Naive B cell (primary cell): ENCODE data around the gene CRYBB2. TPM values are rescaled to one million over a fixed set of nuclear protein-coding genes. Genes with fewer than 3 reads are reported as not detected.
A peak's percentile ranks its signal among the peaks of the same experiment; 100 is the strongest.
"Not testable (repeated sequence)": the region's sequence is repeated elsewhere in the genome, so short reads cannot be mapped to it uniquely, and the experiment has no call there.

ENCODE experiments used
- ATAC-seq, 2 donors: fragments of 150-1000 bp; cut with Tn5 transposase; 2 replicates each; pipeline ENCODE4 v1.10.0; 2021; ENCODE audit warnings: low read depth in 2 of 2, mild to moderate bottlenecking in 2 of 2, moderate library complexity in 2 of 2
- DNase-seq: peaks from one replicate; pipeline ENCODE4 v3.0.0; 2022
- H3K27ac Mint-ChIP-seq, 6 donors: one replicate each; pipeline ENCODE4 v1.8.0; 2020 to 2022; ENCODE audit warnings: mild to moderate bottlenecking in 6 of 6, mixed read lengths in 6 of 6, moderate library complexity in 5 of 6, inconsistent platforms in 2 of 6
- H3K27me3 Mint-ChIP-seq, 3 donors: one replicate each; pipeline ENCODE4 v1.8.0; 2021 to 2022; ENCODE audit warnings: mixed read lengths in 3 of 3, mild to moderate bottlenecking in 1 of 3
- H3K36me3 Mint-ChIP-seq, 2 donors: one replicate each; pipeline ENCODE4 v1.8.0; 2020 to 2022; ENCODE audit warnings: mixed read lengths in 2 of 2, inconsistent platforms in 1 of 2, mild to moderate bottlenecking in 1 of 2
- H3K4me1 Mint-ChIP-seq, 3 donors: one replicate each; pipeline ENCODE4 v1.8.0; 2020 to 2022; ENCODE audit warnings: mixed read lengths in 3 of 3, inconsistent platforms in 1 of 3, mild to moderate bottlenecking in 1 of 3, moderate library complexity in 1 of 3
- H3K4me3 Mint-ChIP-seq, 8 donors: one replicate each; pipeline ENCODE4 v1.8.0; 2020 to 2022; ENCODE audit warnings: mild to moderate bottlenecking in 8 of 8, mixed read lengths in 8 of 8, moderate library complexity in 8 of 8, inconsistent platforms in 2 of 8
- H3K9me3 Mint-ChIP-seq, 7 donors: one replicate each; pipeline ENCODE4 v1.8.0; 2020 to 2022; ENCODE audit warnings: mixed read lengths in 7 of 7, mild to moderate bottlenecking in 5 of 7, inconsistent platforms in 2 of 7, moderate library complexity in 1 of 7
- polyA plus RNA-seq, 6 donors: library from polyadenylated mRNA; unstranded; fragments of 300-500 nt; fragmentation: Illumina TruSeq; gene quantifications; one replicate each; pipeline ENCODE4 v1.2.3, GENCODE V29; 2021; ENCODE audit warnings: low read depth in 6 of 6

CRYBB2 gene
- polyA plus RNA-seq, 6 donors from 2014 or later: not detected

DNA sequence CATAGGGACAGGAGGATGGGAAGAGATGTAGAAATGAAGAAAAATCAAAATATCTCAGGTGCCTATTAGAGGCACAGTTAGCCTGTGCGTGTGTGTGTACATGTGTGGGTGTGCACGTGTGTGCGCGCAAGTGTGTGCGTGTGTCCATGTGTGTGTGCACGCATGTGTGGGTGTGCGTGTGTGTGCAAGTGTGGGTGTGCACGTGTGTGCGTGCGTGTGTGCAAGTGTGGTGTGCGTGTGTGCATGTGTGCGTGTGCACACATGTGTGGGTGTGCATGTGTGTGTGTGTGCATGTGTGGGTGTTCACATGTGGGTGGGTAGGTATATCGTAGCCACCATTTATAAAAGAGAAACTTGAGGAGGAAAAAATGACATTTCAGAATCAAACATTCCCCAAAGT, 9.4 kb downstream of the CRYBB2 start:
- Mint-ChIP-seq H3K27me3 (peaks cover 9 to 42% (median 28%) of the 10 kb centered on the region in 3 donors), H3K4me3 (peak overlapping the region in 1 of 8 donors; percentile 29), H3K4me1 (no peaks in the 10 kb centered on the region), H3K27ac (peak overlapping the region in 1 of 6 donors; percentile 56), H3K36me3 (no peaks in the 10 kb centered on the region), H3K9me3 (peaks cover 0 to 3% (median 0%) of the 10 kb centered on the region in 7 donors)
- no peak for DNase-seq
- ATAC-seq: no peak

DNA sequence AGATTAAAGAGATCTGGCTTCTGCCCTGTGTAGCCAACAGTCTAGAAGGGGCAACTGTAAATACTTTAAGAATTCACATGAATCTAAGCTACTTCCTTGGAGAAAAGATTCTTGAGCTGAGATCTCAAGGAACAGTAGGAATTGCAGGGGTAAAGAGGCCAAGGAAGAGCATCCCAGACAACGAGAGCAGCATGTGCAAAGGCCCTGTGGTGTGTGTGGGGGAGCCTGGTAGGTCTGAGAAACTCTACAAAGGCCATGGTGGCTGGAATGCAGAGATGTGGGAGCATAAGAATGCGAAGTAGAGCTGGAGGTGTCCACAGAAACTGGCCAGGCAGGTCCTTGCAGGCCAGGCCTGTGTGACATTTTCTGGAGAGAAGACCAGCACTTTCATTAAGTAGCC, 11.3 kb downstream of the CRYBB2 start:
- ATAC-seq, H3K27ac Mint-ChIP-seq, DNase-seq, H3K4me3 Mint-ChIP-seq, H3K9me3 Mint-ChIP-seq, H3K36me3 Mint-ChIP-seq, H3K4me1 Mint-ChIP-seq: not testable (repeated sequence)
- H3K27me3 Mint-ChIP-seq: peaks cover 19 to 59% (median 46%) of the 10 kb centered on the region in 3 donors

DNA sequence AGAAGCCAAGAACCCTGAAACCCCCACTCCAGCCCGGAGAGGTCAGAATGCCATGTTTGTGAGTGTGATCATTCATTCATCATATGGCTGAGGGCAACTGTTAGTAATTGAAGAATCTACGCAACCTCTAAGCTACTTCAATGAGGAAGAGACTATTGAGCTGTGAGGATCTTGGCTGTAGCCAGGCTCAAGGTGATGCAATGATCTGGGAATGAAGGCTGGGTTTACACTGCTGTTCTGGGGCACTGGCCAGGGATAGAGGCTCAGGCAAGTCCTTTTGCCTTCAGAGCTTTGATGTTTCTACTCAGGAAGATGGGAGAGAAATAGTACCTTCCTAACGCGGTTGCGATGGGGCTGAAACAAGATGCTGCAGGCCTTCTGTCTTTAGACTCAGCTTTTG, 12.9 kb downstream of the CRYBB2 start:
- peaks cover 0 to 4% (median 0%) of the 10 kb centered on the region in 7 donors for H3K9me3 Mint-ChIP-seq
- H3K4me3 Mint-ChIP-seq: no peak overlapping the region
- H3K27ac Mint-ChIP-seq: no peak overlapping the region
- peaks cover 6 to 9% (median 6%) of the 10 kb centered on the region in 3 donors for H3K4me1 Mint-ChIP-seq
- DNase-seq (no peak), ATAC-seq (no peak)
- no peaks in the 10 kb centered on the region for H3K36me3 Mint-ChIP-seq
- peaks cover 27 to 73% (median 60%) of the 10 kb centered on the region in 3 donors for H3K27me3 Mint-ChIP-seq

DNA sequence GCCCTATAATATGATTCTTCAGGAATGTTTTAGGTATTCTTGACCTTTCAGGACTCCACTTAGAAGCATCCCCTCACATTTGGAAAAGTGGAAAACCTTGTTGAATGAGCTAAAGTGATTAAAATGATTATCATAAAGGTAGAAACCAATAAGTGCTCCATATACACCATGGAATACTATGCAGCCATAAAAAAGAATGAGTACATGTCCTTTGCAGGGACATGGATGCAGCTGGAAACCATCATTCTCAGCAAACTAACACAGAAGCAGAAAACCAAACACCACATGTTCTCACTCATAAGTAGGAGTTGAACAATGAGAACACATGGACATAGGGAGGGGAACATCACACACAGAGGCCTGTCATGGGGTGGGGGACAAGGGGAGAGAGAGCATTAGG, 14.3 kb downstream of the CRYBB2 start:
- peaks cover 33 to 71% (median 65%) of the 10 kb centered on the region in 3 donors for H3K27me3 Mint-ChIP-seq
- H3K4me1 Mint-ChIP-seq, ATAC-seq, H3K36me3 Mint-ChIP-seq, H3K9me3 Mint-ChIP-seq, H3K4me3 Mint-ChIP-seq, H3K27ac Mint-ChIP-seq, DNase-seq: not testable (repeated sequence)

DNA sequence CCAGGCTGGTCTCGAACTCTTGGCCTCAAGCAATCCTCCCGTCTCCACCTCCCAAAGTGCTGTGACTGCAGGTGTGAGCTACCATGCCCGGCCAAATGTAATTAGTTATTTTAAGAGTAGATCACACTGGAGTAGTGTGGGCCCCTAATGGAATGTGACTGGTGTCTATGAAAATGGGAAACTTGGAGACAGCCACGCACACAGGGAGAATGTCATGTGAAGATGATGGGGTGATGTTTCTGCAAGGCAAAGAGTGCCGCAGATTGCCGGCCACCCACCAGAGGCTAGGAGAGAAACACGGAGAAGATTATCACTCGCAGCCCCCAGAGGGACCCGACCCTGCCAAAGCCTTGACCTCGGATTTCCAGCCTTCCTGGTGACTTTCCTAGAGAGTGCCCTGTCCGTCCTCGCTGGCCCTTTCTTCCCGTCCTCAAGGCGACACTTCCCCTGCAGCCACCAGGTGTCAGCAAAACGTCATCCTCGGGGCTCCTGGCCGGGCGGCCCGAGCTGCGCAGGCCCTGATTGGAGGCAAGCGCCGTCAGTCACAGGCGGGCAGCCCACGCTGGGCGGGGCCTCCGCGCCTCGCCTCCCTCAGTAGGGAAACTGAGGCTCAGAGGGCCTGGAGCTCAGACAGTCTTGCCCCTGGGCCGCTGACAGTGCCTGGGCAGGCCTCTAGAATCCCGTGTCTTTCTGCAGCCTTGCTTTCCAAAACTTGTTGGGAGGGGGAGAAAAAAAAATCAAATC, 16.3 kb downstream of the CRYBB2 start:
- H3K4me3 Mint-ChIP-seq: peak overlapping the region in 1 of 8 donors; percentile 35
- DNase-seq (peak; percentile 25), ATAC-seq (peak; percentile 43 to 57)
- peaks cover 0 to 4% (median 0%) of the 10 kb centered on the region in 7 donors for H3K9me3 Mint-ChIP-seq
- peaks cover 37 to 73% (median 68%) of the 10 kb centered on the region in 3 donors for H3K27me3 Mint-ChIP-seq
- peaks cover 6 to 9% (median 6%) of the 10 kb centered on the region in 3 donors for H3K4me1 Mint-ChIP-seq
- no peaks in the 10 kb centered on the region for H3K36me3 Mint-ChIP-seq
- peak overlapping the region in 1 of 6 donors; percentile 47 for H3K27ac Mint-ChIP-seq

DNA sequence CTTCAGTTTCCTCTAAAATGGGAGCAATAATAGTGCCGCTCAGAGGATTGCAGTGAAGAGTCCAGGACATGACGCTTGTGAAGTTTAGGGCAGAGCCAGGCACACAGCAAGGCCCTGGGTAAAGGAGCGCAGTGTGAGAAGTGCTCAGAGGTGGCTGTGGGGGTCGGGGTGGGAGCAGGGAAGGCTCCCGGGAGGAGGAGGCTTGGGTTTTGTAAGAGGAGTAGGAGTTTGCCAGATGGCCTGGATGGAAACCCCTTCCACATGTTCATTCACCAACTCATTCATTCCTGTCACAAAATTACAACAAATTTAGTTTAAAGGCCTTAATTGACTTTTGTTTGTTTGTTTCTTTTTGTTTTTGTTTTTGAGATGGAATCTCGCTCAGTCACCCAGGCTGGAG, 17.0 kb downstream of the CRYBB2 start:
- peaks cover 6 to 9% (median 6%) of the 10 kb centered on the region in 3 donors for H3K4me1 Mint-ChIP-seq
- ATAC-seq: no peak
- DNase-seq: no peak
- H3K36me3 Mint-ChIP-seq: no peaks in the 10 kb centered on the region
- H3K27ac Mint-ChIP-seq: no peak overlapping the region
- peaks cover 0 to 4% (median 0%) of the 10 kb centered on the region in 7 donors for H3K9me3 Mint-ChIP-seq
- H3K27me3 Mint-ChIP-seq: peaks cover 40 to 70% (median 70%) of the 10 kb centered on the region in 3 donors
- H3K4me3 Mint-ChIP-seq: no peak overlapping the region

DNA sequence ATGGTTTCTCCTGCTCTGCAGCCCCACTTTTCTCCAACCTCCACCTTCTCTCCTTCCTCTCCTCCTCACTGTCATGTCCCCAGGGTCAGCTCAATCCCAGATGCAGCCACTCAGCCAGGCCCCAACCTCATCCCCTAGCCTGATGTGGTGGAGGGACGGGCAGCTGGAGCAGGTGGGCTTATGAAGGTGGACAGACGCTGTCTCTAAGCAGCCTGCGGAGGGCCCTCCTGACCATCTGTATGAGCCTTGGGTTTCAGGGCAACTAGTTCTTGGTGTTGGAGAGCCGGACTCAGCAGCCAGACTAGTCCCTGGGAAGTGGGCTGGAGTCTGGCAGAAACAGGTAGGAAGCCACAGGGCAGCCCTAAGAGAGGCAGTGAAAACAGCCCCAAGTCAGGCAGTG, 18.1 kb downstream of the CRYBB2 start:
- peaks cover 40 to 59% (median 59%) of the 10 kb centered on the region in 3 donors for H3K27me3 Mint-ChIP-seq
- H3K36me3 Mint-ChIP-seq: no peaks in the 10 kb centered on the region
- no peak for ATAC-seq
- DNase-seq: no peak
- peaks cover 0 to 4% (median 0%) of the 10 kb centered on the region in 7 donors for H3K9me3 Mint-ChIP-seq
- peak overlapping the region in 1 of 6 donors; percentile 54 for H3K27ac Mint-ChIP-seq
- H3K4me3 Mint-ChIP-seq: peak overlapping the region in 1 of 8 donors; percentile 74
- H3K4me1 Mint-ChIP-seq: peaks cover 6 to 9% (median 6%) of the 10 kb centered on the region in 3 donors

DNA sequence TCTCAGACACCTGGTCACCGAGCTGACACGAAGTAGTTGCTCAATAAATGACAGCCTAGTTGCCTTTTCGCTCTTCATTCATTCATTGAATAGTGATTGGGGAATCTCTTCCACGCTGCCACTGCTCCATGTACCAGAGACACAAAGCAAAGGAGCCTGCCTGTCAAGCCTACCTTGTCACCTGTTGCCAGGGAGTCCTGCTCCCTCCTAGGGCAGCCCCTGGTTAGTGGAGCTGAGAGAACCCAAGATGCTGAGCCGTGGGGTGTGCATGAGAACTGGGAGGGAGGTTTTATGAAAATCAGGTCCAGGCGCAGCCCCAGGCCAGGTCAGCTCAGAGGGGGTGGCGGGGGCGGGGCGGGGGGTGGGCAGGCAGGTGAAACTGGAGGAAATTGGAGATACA, 18.6 kb downstream of the CRYBB2 start:
- not testable (repeated sequence) for H3K4me1 Mint-ChIP-seq, H3K9me3 Mint-ChIP-seq, DNase-seq, ATAC-seq, H3K27ac Mint-ChIP-seq, H3K36me3 Mint-ChIP-seq, H3K4me3 Mint-ChIP-seq
- H3K27me3 Mint-ChIP-seq: peaks cover 38 to 54% (median 53%) of the 10 kb centered on the region in 3 donors

DNA sequence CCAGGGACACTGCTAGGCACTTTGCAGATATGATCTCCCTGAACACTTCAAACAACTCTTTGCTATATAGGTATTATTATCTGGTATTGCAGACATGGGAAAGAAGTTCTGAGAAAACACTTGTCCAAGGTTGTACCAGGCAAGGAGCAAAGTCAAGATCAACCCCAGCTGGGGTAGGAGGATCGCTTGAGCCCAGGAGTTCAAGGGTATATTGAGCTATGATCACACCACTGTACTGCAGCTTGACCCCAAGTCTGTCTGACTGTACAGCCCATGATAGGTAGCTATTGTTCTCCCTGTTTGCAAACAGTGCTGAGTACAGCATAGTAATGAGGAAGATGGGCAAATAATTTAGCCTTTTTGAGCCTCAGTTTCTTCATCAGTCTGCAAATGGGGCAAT, 35.7 kb downstream of the CRYBB2 start:
- ATAC-seq, H3K27ac Mint-ChIP-seq, H3K4me1 Mint-ChIP-seq, H3K36me3 Mint-ChIP-seq, H3K9me3 Mint-ChIP-seq, DNase-seq, H3K27me3 Mint-ChIP-seq, H3K4me3 Mint-ChIP-seq: not testable (repeated sequence)

DNA sequence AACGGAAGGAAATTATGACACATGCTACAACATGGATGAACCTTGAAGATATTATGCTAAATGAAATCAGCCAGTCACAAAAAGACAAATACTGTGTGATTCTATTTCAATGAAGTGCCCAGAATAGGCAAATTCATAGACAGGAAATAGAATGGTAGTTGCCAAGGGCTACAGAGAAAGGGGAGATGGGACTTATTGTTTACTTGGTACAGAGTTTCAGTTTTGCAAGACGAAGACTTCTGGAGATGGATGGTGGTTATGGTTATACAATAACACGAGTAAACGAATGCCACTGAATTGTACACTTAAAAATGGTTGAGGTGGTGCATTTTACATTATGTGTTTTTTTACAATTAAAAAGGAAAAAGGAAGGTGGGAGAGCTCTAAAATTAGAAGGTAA, 48.1 kb downstream of the CRYBB2 start:
- H3K4me1 Mint-ChIP-seq, H3K4me3 Mint-ChIP-seq, ATAC-seq, H3K27ac Mint-ChIP-seq, DNase-seq: not testable (repeated sequence)
- peaks cover 4 to 32% (median 16%) of the 10 kb centered on the region in 7 donors for H3K9me3 Mint-ChIP-seq
- peaks cover 13 to 18% (median 18%) of the 10 kb centered on the region in 3 donors for H3K27me3 Mint-ChIP-seq
- peaks cover 4 to 14% of the 10 kb centered on the region in 2 donors for H3K36me3 Mint-ChIP-seq

DNA sequence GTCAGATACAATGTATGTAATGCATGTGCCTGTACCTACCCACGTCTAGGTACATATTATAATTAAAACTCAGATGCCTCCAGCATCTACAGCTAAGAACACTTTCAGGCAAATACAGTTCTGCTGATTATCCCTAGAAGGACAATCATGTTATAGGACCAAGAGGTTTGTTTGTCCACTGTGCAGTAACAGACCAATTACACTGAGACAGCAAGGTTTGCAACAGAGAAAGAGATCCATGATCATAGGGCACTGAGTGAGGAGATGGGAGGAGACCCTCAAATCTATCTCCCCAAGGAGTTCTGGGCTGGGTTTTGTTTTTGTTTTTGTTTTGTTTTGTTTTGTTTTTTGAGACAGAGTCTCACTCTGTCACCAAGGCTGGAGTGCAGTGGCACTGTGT, 49.5 kb downstream of the CRYBB2 start:
- not testable (repeated sequence) for ATAC-seq, H3K4me1 Mint-ChIP-seq, H3K27ac Mint-ChIP-seq, H3K4me3 Mint-ChIP-seq, DNase-seq
- H3K27me3 Mint-ChIP-seq: peaks cover 14 to 23% (median 18%) of the 10 kb centered on the region in 3 donors
- H3K36me3 Mint-ChIP-seq: peaks cover 4 to 14% of the 10 kb centered on the region in 2 donors
- H3K9me3 Mint-ChIP-seq: peaks cover 4 to 39% (median 18%) of the 10 kb centered on the region in 7 donors

DNA sequence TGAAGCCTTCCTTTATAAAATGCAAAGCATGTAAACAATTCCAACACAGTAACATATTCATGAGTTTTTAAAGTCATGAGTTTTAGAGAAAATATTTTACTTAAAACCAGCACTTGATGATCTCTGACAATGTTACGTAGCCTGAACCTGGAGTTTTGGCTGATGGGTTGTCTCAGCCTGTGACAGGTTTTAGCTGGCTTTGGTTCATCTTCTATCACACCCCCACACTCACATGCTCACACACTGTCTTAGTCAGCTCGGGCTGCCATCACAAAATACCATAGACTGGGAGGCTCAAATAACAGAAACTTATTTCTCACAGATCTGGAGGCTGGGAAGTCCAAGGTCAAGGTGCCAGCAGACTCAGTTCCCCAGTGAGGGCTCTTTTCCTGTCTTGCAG, 50.6 kb downstream of the CRYBB2 start:
- not testable (repeated sequence) for H3K4me3 Mint-ChIP-seq, H3K4me1 Mint-ChIP-seq, DNase-seq, H3K27ac Mint-ChIP-seq, ATAC-seq
- H3K9me3 Mint-ChIP-seq: peaks cover 4 to 33% (median 16%) of the 10 kb centered on the region in 7 donors
- peaks cover 16 to 32% (median 20%) of the 10 kb centered on the region in 3 donors for H3K27me3 Mint-ChIP-seq
- peaks cover 4 to 14% of the 10 kb centered on the region in 2 donors for H3K36me3 Mint-ChIP-seq

DNA sequence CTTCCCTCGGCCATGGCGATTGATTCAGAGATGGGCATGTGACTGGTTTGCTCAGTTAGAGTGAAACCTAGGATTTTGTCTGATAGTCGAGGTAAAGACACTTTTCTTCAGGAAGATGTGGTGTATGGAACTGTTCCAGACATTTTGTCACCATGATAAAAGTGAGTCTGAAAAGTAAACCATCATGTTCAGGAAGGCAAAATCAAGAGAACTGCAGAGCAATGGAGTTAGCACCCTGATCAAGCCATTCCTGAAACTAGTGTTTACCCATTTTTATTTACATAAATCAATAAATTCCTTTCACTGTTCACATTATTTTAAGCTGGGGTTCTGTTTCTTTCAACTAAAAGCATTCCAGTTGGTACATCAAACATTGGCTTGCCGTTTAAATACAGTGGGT, 53.8 kb downstream of the CRYBB2 start:
- H3K27ac Mint-ChIP-seq, ATAC-seq, DNase-seq, H3K4me1 Mint-ChIP-seq, H3K4me3 Mint-ChIP-seq, H3K36me3 Mint-ChIP-seq: not testable (repeated sequence)
- Mint-ChIP-seq H3K9me3 (peaks cover 0 to 25% (median 10%) of the 10 kb centered on the region in 7 donors), H3K27me3 (peaks cover 18 to 31% (median 26%) of the 10 kb centered on the region in 3 donors)

DNA sequence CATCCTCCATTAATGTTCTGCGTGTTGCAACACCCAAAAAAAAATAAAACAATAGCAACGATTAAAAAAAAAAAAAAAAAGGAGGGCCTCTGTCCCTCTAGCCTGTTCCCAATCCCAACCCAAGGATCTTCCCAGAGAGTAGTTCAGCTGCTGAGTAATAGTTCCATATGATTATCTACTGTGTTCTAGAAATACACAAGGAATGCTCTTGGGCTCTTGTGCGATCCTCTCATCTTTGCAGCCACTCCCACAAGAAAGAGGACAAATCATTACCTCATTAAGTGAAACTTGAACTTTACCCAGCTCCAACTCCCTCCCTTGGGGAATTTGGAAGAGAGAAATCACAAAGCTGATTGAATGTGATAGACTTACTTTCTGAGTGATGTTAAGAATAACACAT, 54.5 kb downstream of the CRYBB2 start:
- ATAC-seq, DNase-seq, H3K36me3 Mint-ChIP-seq, H3K4me1 Mint-ChIP-seq, H3K4me3 Mint-ChIP-seq: not testable (repeated sequence)
- Mint-ChIP-seq H3K27me3 (peaks cover 19 to 26% (median 22%) of the 10 kb centered on the region in 3 donors), H3K27ac (peak overlapping the region in 1 of 6 donors; percentile 48), H3K9me3 (peaks cover 0 to 18% (median 6%) of the 10 kb centered on the region in 7 donors)
